ENCODE data around the gene BCL6. TPM values are rescaled to one million over a fixed set of nuclear protein-coding genes. Genes with fewer than 3 reads are reported as not detected.

Gene BCL6
- total RNA-seq, 1 experiment from 2014 or later: 10.2 TPM

GRCh38 chr3:187709155-187709554 lies 36.1 kb downstream of the BCL6 start (continued):
- TF ChIP-seq PREB (CRISPR knock-in tag; IDR thresholded peaks at IDR 0.05; ENCODE audit: borderline replicate concordance) (no peak), JAZF1 (CRISPR knock-in tag; IDR thresholded peaks at IDR 0.05) (no peak), ZNF281 (CRISPR knock-in tag; IDR thresholded peaks at IDR 0.05) (no peak), ATF3 (CRISPR knock-in tag; conservative IDR thresholded peaks at IDR 0.05) (no peak), ZNF423 (CRISPR knock-in tag; IDR thresholded peaks at IDR 0.05) (no peak), CREM (CRISPR knock-in tag; IDR thresholded peaks at IDR 0.05) (no peak), FOXP4 (CRISPR knock-in tag; IDR thresholded peaks at IDR 0.05) (no peak), NFE2L1 (CRISPR knock-in tag; IDR thresholded peaks at IDR 0.05) (no peak), ZNF425 (CRISPR knock-in tag; conservative IDR thresholded peaks at IDR 0.05) (no peak)

- ChIA-PET CTCF (interaction anchor here (0.6 to 2.6 kb wide), 11 partner anchors 9 to 488 kb away, joined by 3 to 24 read pairs (median 7); no protein-coding TSS in a partner anchor), POLR2A (no interaction called here)
- Mint-ChIP-seq H3K4me3 (no peak overlapping the region), H3K27me3 (ENCODE audit: low read depth) (no peaks in the 10 kb centered on the region), H3K36me3 (no peaks in the 10 kb centered on the region; the same call in 1 of the 2 replicates), H3K27ac (no peak overlapping the region), H3K4me1 (no peaks in the 10 kb centered on the region), H3K9me3 (peaks cover 5% of the 10 kb centered on the region; the same call in 1 of the 2 replicates)
- ATAC-seq (no peak), DNase-seq (ENCODE audit: low spot score) (no peak)
- no peak for TF ChIP-seq RELA (CRISPR knock-in tag; IDR thresholded peaks at IDR 0.05; ENCODE audit: borderline replicate concordance)
- TF ChIP-seq ZBTB21 (CRISPR knock-in tag; IDR thresholded peaks at IDR 0.05; ENCODE audit: borderline replicate concordance): no peak
- no peak for TF ChIP-seq ERG (CRISPR knock-in tag; IDR thresholded peaks at IDR 0.05)
- no peak for TF ChIP-seq SOX15 (CRISPR knock-in tag; IDR thresholded peaks at IDR 0.05)
- TF ChIP-seq TP53 (CRISPR knock-in tag; IDR thresholded peaks at IDR 0.05): no peak
- TF ChIP-seq FOXK1 (CRISPR knock-in tag; IDR thresholded peaks at IDR 0.05): no peak
- no peak for TF ChIP-seq MXD4 (CRISPR knock-in tag; IDR thresholded peaks at IDR 0.05; ENCODE audit: borderline replicate concordance)
- TF ChIP-seq OVOL2 (CRISPR knock-in tag; IDR thresholded peaks at IDR 0.05; ENCODE audit: borderline replicate concordance): no peak
- no peak for TF ChIP-seq USF2 (CRISPR knock-in tag; IDR thresholded peaks at IDR 0.05)
- TF ChIP-seq TEAD4 (CRISPR knock-in tag; IDR thresholded peaks at IDR 0.05): no peak
- TF ChIP-seq ATF2 (CRISPR knock-in tag; IDR thresholded peaks at IDR 0.05; ENCODE audit: borderline replicate concordance, low read depth): no peak
- no peak for TF ChIP-seq KAT7 (CRISPR knock-in tag; IDR thresholded peaks at IDR 0.05; ENCODE audit: borderline replicate concordance)
Observed at GRCh38 chr3:187708696-187709095, 36.6 kb downstream of the BCL6 start.

Data from WTC11 (cell line).